Lower leg skin (tissue), 4 donors: ENCODE data around the gene NTMT1. TPM values are rescaled to one million over a fixed set of nuclear protein-coding genes. Genes with fewer than 3 reads are reported as not detected.

Source experiments
- DNase-seq, 2 donors: peaks; one replicate each; pipeline ENCODE4 v3.0.0-alpha.2; 2019; ENCODE audit warnings: low spot score in 2 of 2
- H3K4me3 ChIP-seq: fragments of 200-600 bp; sonication (generic); 2 replicates; pipeline ENCODE4 v1.5.1; 2017; ENCODE audit warnings: mild to moderate bottlenecking, low read depth; ENCODE audit not compliant: poor library complexity, severe bottlenecking
- POLR2A ChIP-seq, 2 donors: fragments of 450-650 bp; IDR thresholded peaks; one replicate each; pipeline ENCODE4 v1.6.1; 2016 to 2017; ENCODE audit warnings: antibody characterized with exemption in 2 of 2, mild to moderate bottlenecking in 1 of 2, moderate library complexity in 1 of 2
- WGBS, 2 donors: methylation state at CpG; one replicate each; pipeline ENCODE4 v1.1.5; 2018; 5-methylcytosine and 5-hydroxymethylcytosine counted together
- intact Hi-C: fragments of 100-400 bp; cut with DNase I; formaldehyde crosslinking; loops from one replicate; pipeline ENCODE4 v1.15.0; 2023; ENCODE audit warnings: low total_unique reads
- total RNA-seq, 4 donors: library from RNA; depleted of rRNA; stranded (reverse); fragments of >200 nt; gene quantifications; one replicate each; pipeline ENCODE4 v1.1.0, GENCODE V29; 2016
- TF ChIP-seq, protein P1 (sequence below), 3 donors: fragments of 450-650 bp; IDR thresholded peaks; one replicate each; pipeline ENCODE4 v1.5.1; 2016; ENCODE audit warnings: antibody characterized with exemption in 3 of 3, mild to moderate bottlenecking in 3 of 3, moderate library complexity in 2 of 3

The NTMT1 gene
- total RNA-seq, 4 donors from 2014 or later, result 19.7 to 31.0 (median 25.7) TPM

GRCh38 chr9:129644365-129644764, 18.4 kb downstream of the NTMT1 start:
- H3K4me3 ChIP-seq, result no peak overlapping the region

GRCh38 chr9:129644902-129645301, 18.9 kb downstream of the NTMT1 start:
- WGBS, 2 donors, result 61 to 72% methylated on average over 16 to 17 of the region's 17 CpGs
- no peak for TF ChIP-seq POLR2A (IDR thresholded peaks at IDR 0.05)
- TF ChIP-seq, protein P1, sequence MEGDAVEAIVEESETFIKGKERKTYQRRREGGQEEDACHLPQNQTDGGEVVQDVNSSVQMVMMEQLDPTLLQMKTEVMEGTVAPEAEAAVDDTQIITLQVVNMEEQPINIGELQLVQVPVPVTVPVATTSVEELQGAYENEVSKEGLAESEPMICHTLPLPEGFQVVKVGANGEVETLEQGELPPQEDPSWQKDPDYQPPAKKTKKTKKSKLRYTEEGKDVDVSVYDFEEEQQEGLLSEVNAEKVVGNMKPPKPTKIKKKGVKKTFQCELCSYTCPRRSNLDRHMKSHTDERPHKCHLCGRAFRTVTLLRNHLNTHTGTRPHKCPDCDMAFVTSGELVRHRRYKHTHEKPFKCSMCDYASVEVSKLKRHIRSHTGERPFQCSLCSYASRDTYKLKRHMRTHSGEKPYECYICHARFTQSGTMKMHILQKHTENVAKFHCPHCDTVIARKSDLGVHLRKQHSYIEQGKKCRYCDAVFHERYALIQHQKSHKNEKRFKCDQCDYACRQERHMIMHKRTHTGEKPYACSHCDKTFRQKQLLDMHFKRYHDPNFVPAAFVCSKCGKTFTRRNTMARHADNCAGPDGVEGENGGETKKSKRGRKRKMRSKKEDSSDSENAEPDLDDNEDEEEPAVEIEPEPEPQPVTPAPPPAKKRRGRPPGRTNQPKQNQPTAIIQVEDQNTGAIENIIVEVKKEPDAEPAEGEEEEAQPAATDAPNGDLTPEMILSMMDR (IDR thresholded peaks at IDR 0.05), result no peak
- intact Hi-C loops, result loop anchor here (5.0 kb wide), 1 partner anchor 142 kb away; no protein-coding TSS in a partner anchor
- no peak overlapping the region for H3K4me3 ChIP-seq
- no peak for DNase-seq

More at GRCh38 chr9:129644365-129644764, 18.4 kb downstream of the NTMT1 start:
- WGBS, 2 donors, result 37 to 49% methylated on average over 11 of the region's 11 CpGs
- no peak for DNase-seq
- no peak for TF ChIP-seq POLR2A (IDR thresholded peaks at IDR 0.05)
- TF ChIP-seq, protein P1 (IDR thresholded peaks at IDR 0.05), result no peak
- intact Hi-C loops, result loop anchor here (5.0 kb wide), 1 partner anchor 143 kb away; no protein-coding TSS in a partner anchor

GRCh38 chr9:129646252-129646651, 20.3 kb downstream of the NTMT1 start:
- 53 to 74% methylated on average over 12 of the region's 12 CpGs for WGBS, 2 donors
- no peak for TF ChIP-seq POLR2A (IDR thresholded peaks at IDR 0.05)
- TF ChIP-seq, protein P1 (IDR thresholded peaks at IDR 0.05), result no peak
- DNase-seq, result no peak
- H3K4me3 ChIP-seq, result no peak overlapping the region
- intact Hi-C loops, result no loop called here

DNA sequence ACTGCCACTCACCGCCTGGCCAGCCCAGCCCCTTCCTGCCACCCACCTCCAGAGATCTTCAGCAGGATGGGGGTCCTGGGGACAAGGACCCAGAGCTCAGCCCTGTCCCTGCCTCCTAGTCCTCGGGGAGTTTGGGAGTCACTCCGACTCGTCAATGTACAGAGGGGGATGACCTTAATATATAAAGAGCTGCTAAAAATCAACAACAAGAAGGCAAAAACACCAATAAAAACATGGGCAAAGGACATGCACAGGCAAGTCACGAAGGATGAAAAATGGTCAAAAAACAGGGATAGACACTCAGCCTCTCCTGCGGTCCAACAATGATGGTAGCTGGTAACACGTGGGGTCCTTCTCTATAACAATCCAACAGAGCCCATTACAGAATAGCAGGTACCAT, 20.7 kb downstream of the NTMT1 start:
- WGBS, 2 donors, result 84 to 98% methylated on average over 7 of the region's 7 CpGs
- intact Hi-C loops, result no loop called here
- TF ChIP-seq, protein P1 (IDR thresholded peaks at IDR 0.05), result no peak
- TF ChIP-seq POLR2A (IDR thresholded peaks at IDR 0.05), result no peak
- H3K4me3 ChIP-seq, result no peak overlapping the region
- DNase-seq, result no peak

- intact Hi-C loops, result no loop called here
- TF ChIP-seq, protein P1 (IDR thresholded peaks at IDR 0.05), result no peak
- no peak for TF ChIP-seq POLR2A (IDR thresholded peaks at IDR 0.05)
- H3K4me3 ChIP-seq, result no peak overlapping the region
- 86 to 89% methylated on average over 10 of the region's 10 CpGs for WGBS, 2 donors
- DNase-seq, result no peak
Observed at GRCh38 chr9:129647635-129648034, 21.7 kb downstream of the NTMT1 start.
